Measurements from ENCODE around the gene CCSAP.

Gene CCSAP

DNA sequence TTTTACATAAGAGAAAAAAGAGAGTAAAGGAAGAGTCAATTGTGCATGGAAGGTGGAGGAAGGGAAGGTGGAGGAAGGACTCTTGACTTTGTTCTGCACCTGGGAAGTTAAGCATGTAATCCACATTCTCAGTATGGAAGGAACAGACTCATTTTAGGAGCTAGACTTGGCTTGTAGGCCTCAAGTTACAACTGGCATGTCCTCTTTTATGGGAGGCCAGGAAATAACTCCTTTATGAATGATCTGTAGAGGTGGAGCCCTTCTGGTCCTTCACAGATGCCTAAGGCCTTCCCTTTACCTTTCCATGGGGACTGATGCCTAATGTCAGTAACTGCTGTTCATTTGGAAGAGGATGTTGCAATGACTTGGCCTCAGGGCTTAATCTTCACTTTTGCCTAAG lies 29.4 kb upstream of the CCSAP start:
- DNase-seq (ENCODE audit: low read depth in 1 of 2, low spot score in 1 of 2), result no peak
- TF ChIP-seq, protein P1, sequence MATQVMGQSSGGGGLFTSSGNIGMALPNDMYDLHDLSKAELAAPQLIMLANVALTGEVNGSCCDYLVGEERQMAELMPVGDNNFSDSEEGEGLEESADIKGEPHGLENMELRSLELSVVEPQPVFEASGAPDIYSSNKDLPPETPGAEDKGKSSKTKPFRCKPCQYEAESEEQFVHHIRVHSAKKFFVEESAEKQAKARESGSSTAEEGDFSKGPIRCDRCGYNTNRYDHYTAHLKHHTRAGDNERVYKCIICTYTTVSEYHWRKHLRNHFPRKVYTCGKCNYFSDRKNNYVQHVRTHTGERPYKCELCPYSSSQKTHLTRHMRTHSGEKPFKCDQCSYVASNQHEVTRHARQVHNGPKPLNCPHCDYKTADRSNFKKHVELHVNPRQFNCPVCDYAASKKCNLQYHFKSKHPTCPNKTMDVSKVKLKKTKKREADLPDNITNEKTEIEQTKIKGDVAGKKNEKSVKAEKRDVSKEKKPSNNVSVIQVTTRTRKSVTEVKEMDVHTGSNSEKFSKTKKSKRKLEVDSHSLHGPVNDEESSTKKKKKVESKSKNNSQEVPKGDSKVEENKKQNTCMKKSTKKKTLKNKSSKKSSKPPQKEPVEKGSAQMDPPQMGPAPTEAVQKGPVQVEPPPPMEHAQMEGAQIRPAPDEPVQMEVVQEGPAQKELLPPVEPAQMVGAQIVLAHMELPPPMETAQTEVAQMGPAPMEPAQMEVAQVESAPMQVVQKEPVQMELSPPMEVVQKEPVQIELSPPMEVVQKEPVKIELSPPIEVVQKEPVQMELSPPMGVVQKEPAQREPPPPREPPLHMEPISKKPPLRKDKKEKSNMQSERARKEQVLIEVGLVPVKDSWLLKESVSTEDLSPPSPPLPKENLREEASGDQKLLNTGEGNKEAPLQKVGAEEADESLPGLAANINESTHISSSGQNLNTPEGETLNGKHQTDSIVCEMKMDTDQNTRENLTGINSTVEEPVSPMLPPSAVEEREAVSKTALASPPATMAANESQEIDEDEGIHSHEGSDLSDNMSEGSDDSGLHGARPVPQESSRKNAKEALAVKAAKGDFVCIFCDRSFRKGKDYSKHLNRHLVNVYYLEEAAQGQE (IDR thresholded peaks at IDR 0.05; ENCODE audit: insufficient replicate concordance, low read depth), result no peak
- no peak for TF ChIP-seq GABPA (IDR thresholded peaks at IDR 0.05; ENCODE audit: low read depth)
- TF ChIP-seq, protein P2, sequence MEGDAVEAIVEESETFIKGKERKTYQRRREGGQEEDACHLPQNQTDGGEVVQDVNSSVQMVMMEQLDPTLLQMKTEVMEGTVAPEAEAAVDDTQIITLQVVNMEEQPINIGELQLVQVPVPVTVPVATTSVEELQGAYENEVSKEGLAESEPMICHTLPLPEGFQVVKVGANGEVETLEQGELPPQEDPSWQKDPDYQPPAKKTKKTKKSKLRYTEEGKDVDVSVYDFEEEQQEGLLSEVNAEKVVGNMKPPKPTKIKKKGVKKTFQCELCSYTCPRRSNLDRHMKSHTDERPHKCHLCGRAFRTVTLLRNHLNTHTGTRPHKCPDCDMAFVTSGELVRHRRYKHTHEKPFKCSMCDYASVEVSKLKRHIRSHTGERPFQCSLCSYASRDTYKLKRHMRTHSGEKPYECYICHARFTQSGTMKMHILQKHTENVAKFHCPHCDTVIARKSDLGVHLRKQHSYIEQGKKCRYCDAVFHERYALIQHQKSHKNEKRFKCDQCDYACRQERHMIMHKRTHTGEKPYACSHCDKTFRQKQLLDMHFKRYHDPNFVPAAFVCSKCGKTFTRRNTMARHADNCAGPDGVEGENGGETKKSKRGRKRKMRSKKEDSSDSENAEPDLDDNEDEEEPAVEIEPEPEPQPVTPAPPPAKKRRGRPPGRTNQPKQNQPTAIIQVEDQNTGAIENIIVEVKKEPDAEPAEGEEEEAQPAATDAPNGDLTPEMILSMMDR (IDR thresholded peaks at IDR 0.05; ENCODE audit: insufficient read depth, low read length), result no peak
- TF ChIP-seq SPI1 (IDR thresholded peaks at IDR 0.05; ENCODE audit: borderline replicate concordance, low read depth), result no peak
- peaks cover 4% of the 10 kb centered on the region for H3K27me3 ChIP-seq (ENCODE audit: insufficient read depth, poor library complexity, severe bottlenecking)
- H3K27ac ChIP-seq (replicated peaks), result no peak overlapping the region
- no peak overlapping the region for H3K4me3 ChIP-seq (replicated peaks; ENCODE audit: insufficient read depth, low read length)

DNA sequence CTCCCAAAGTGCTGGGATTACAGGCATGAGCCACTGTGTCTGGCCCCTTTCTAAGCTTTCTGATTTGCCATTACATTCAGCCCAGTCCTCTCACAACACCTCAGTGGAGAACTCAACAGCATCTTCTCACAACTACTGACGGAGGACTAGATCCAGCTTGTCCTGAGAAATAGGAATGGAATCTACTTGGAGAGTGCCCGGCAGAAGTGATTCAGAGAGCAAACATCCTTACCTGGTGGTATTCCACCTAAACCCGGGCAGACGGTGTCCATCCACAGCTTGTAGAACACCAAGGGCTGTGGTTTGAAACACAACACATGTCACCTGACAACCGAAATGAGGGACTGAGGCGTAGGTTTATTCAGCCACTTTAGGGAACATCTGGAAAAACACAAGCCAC lies 28.8 kb upstream of the CCSAP start:
- H3K4me3 ChIP-seq (replicated peaks; ENCODE audit: insufficient read depth, low read length), result no peak overlapping the region
- H3K27ac ChIP-seq (replicated peaks), result no peak overlapping the region
- no peak for DNase-seq (ENCODE audit: low read depth in 1 of 2, low spot score in 1 of 2)
- TF ChIP-seq, protein P2 (IDR thresholded peaks at IDR 0.05; ENCODE audit: insufficient read depth, low read length), result no peak
- TF ChIP-seq, protein P1 (IDR thresholded peaks at IDR 0.05; ENCODE audit: insufficient replicate concordance, low read depth), result no peak
- TF ChIP-seq SPI1 (IDR thresholded peaks at IDR 0.05; ENCODE audit: borderline replicate concordance, low read depth) (no peak), POLR2AphosphoS5 (IDR thresholded peaks at IDR 0.05; ENCODE audit: low read depth) (no peak), GABPA (IDR thresholded peaks at IDR 0.05; ENCODE audit: low read depth) (no peak)
- H3K27me3 ChIP-seq (ENCODE audit: insufficient read depth, poor library complexity, severe bottlenecking), result peaks cover 4% of the 10 kb centered on the region

DNA sequence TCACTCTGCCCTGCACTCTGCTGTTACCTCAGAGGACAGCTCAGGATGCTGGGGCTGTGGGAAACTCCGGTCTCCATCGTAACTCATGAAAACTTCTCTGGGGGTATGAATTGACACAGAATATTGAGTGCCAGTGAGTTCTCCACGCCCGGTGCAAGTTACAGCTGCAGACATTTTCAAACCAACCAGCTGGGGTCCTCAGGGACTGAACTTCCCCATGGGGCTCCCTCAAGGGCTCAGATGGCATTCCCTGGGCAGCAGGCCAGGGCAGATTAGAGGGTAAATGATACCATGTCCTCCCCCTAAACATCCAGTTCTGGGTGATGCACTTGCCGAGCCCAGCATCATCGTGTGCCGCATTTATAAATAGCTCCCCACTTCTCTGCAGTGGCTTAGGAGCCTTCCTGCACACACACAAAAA lies 27.8 kb upstream of the CCSAP start:
- no peak overlapping the region for H3K27ac ChIP-seq (replicated peaks)
- TF ChIP-seq, protein P1 (IDR thresholded peaks at IDR 0.05; ENCODE audit: insufficient replicate concordance, low read depth), result no peak
- no peak for TF ChIP-seq GABPA (IDR thresholded peaks at IDR 0.05; ENCODE audit: low read depth)
- peak in 1 of 2 experiments; percentile 9 for DNase-seq (ENCODE audit: low read depth in 1 of 2, low spot score in 1 of 2)
- H3K27me3 ChIP-seq (ENCODE audit: insufficient read depth, poor library complexity, severe bottlenecking), result peaks cover 4% of the 10 kb centered on the region
- H3K4me3 ChIP-seq (replicated peaks; ENCODE audit: insufficient read depth, low read length), result no peak overlapping the region

DNA sequence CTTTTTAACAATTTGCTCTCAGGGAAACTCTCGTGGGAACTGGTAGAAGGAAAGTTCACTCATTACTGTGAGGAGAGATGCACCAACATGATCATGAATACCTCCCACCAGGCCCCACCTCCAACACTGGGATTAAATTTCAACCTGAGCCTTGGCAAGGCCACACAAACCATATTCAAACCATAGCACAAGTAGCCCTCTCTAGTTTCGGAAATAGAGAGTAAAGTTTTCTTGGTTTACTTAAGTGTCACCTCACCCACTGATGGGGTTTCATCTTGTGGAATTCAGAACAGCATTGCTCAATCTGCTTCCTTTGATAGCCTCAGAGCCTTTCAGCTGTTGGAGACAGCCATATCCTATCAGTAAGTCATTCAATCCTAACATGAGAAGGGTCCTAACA lies 25.5 kb upstream of the CCSAP start:
- TF ChIP-seq, protein P1 (IDR thresholded peaks at IDR 0.05; ENCODE audit: insufficient replicate concordance, low read depth), result no peak
- TF ChIP-seq GABPA (IDR thresholded peaks at IDR 0.05; ENCODE audit: low read depth) (no peak), POLR2AphosphoS5 (IDR thresholded peaks at IDR 0.05; ENCODE audit: low read depth) (no peak), SPI1 (IDR thresholded peaks at IDR 0.05; ENCODE audit: borderline replicate concordance, low read depth) (no peak)
- TF ChIP-seq, protein P2 (IDR thresholded peaks at IDR 0.05; ENCODE audit: insufficient read depth, low read length), result no peak
- Histone ChIP-seq H3K27me3 (ENCODE audit: insufficient read depth, poor library complexity, severe bottlenecking) (peaks cover 4% of the 10 kb centered on the region), H3K4me3 (replicated peaks; ENCODE audit: insufficient read depth, low read length) (no peak overlapping the region), H3K27ac (replicated peaks) (no peak overlapping the region)
- DNase-seq (ENCODE audit: low read depth in 1 of 2, low spot score in 1 of 2), result no peak

All from HL-60 (cell line).